HG03139 (cell line): ENCODE results near the gene NUDCD2.
A peak's percentile ranks its signal among the peaks of the same experiment; 100 is the strongest.

Experiments used
- ATAC-seq: cut with Tn5 transposase; IDR thresholded peaks from one replicate; pipeline ENCODE4 v1.9.1; 2021; ENCODE audit not compliant: unreplicated experiment

Gene NUDCD2, protein sequence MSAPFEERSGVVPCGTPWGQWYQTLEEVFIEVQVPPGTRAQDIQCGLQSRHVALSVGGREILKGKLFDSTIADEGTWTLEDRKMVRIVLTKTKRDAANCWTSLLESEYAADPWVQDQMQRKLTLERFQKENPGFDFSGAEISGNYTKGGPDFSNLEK

DNA sequence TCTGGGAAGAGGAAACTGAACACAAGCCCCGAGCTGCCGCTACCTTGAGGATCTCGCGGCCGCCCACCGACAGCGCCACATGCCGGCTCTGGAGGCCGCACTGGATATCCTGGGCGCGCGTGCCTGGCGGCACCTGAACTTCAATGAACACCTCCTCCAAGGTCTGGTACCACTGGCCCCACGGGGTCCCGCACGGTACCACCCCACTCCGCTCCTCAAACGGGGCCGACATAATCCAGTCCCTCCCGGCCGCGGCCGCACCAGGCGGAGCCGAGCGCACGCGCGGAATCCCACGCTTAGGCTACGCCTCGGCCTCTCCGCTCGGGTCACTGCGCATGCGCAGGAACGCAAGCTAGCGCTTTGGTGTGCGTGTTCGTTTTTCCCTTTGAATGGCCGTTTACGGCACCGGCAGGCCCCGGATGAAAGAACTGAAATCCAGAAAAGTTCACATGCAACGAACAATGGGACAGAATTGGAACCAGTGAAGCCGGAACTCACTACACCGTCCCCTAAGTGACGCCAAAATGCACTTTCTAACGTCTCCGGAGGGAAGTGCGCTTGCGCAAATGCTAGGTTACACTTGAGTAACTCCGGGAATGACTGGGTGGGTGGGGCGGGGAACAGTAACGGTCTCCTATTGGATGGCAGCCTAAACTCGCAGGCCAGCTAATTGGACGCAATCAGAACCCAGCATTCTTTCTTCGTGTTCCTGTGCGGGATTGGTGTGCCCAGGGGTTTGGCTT, at the start of gene NUDCD2:
NUDCD2 (minus strand) TSS at position 284 of the 743 bp plus-strand sequence; CDS start at position 232, 52 bp downstream.
- peak; percentile 83 for ATAC-seq

DNA sequence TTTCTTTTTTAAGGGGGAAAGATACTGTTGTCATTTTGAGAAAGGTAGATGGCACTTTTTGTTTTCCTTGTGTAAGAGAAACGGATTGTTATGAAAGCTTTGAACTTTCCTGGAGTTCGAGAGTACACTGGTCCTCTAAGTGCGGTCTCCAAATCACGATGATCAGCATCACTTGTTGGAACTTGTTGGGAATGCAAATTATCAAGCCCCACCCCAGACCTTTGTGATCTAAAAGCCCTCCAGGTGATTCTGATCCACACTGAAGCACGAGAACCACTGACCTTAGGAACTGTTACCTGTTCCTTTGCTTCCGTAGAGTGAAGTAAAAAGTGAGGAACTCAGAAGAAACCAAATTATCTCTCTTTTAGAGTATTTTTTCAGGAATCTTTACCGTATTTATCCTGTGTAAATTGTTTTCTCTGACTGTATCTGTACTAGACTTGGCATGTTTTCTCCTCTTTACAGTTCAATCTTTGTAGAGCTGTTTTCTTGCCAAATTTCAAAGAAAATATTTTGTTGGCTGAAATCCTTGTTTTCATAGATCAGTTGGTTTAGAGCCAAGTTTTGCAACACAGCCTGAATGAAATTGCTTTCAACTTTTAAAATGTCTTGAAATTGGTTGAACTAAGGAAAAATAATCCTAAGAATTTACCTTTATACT, 49.5 kb upstream of the NUDCD2 start:
- no peak for ATAC-seq

DNA sequence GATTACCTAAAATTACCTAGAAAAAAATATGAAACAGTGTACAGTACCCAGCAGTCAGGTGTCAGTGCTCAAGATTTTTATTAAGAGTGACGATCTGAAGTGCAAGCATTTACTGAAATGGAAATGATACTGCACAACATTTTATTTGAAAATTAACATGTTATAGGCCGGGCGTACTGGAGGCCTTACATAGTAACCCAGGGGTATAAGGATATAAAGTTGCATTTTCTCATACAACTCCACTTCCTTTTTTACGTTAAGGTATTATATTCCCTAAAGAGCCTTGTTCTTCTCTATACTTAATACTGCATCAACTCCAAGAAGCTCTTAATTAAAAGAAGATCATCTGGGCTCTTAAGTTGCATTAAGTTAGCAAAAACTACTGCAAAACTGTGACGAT, 48.9 kb upstream of the NUDCD2 start:
- no peak for ATAC-seq

DNA sequence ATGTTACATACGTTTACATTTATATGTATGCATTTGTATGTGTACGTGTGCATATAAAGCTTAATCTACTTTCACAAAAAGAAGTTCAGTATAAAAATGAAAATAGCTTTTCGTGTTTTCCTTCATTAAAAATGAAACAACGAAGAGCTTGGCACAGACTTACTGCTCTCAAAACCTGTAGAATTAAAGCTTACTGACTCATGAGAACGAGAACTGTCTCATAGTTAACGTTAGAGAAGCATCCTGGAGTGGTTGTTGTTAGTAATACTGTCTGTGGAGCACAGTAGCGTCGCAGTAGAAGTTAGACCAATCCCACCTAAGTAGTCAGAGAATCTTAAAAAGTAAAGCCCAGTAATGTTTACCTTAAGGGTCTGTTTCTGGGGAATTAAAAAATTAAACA, 46.8 kb upstream of the NUDCD2 start:
- ATAC-seq = no peak

DNA sequence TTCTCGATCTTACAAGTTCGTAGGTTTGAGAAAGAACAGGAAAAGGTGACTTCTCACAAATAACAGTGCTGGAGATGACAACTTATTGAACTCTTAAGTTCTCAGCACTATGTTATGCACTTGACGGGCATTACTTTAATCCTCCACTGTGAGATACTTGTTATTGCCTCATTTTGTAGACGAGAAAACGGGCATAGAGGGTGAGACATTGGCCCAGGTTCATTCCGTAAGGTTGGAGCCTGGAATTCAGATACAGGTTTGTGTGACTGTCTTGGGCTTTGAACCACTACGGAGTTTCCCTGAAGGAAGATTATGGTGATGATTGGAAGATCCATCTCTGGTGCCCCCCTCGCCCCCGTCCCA, 46.2 kb upstream of the NUDCD2 start:
- ATAC-seq = peak; percentile 3

DNA sequence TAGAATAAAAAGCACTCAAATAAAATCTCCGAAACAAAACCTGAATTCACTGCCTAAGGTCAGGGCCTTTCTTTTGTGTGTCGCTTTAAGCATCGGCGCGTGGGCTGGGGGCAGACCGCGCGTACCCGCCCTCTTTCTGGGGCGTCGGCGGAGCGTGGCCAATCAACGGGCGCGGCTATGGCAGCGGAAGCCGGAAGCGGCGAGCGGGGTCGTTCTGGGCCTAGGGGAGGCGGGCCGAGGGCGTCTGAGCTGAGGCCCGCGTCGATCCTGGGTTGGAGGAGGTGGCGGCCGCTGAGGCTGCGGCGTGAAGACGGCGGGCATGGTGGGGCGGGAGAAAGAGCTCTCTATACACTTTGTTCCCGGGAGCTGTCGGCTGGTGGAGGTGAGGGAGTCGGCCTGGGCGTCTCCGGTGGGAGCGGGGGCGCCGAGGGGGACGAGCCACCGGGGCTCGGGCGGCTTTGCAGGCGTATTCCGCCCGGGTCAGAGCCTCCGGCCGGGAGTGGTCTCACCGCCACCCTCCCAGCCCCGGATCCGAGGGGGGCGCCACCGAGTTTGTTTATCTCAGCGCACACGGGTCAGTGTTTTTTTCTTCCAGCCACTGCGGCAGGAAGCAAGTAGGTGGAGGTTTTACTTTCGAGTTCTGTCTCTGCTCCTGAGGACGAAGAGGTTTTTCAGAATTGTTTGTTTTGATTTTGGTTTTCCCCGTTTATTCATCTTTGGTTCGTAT, 45.6 kb upstream of the NUDCD2 start, which contains the start of gene MAT2B:
MAT2B (plus strand) TSS at position 252 of the 727 bp plus-strand sequence; CDS start at position 320, 68 bp downstream.
- ATAC-seq = peak; percentile 90

DNA sequence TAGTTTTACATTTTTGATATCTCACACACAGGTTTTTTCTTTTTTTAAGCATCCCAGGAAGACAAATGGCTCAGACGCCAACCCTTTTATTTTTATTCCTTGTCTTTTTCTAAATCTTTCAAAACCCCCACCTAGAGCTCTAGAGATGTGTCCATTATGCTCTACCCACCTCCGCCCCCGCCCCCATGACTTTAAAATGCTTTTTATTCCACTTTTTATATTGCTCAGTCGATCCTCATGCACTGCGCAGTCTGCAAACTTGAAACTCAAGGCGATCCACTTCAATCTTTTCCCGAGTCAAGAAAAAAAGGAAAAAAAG, 45.1 kb upstream of the NUDCD2 start:
- ATAC-seq = no peak

DNA sequence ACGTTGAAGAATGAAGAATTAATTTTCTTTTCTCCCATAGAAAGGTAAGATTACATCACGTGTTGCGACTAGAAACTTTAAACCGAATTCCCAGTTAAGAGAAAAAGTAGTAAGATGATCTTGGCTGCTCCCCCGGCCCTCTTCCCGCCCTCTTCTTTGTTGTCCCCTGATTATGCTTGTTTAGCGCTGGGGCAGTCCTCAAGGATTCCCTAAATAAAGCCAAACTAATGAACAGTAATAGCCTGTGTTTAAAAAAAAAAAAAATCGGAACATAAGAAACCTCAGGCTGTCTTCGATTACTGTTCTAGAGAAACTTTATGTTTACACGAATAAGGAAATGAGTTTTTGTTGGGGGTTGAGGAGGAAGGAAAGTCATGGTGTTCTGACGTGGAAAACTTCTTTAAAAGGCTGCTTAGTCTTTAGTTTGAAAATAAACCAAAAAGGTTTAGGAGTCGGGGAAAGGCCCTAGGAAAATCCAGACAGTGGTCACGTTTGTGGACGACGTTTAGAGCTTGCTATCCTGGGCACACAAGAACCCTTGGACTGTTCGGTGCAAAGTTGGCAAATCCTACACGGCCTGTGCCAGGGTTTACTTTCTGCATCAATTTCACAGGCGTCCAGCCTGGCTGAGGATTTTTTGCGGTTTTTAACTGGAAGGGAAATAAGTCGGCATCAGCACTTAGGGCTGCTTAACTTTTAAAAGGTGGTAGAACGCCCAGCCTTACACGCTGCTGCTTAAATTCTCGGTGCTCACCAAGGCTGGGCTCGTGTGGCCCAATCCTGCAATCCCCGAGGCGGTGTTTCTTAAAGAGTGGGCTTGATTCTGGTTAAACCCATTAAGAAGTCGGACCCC, 44.4 kb upstream of the NUDCD2 start:
- no peak for ATAC-seq

DNA sequence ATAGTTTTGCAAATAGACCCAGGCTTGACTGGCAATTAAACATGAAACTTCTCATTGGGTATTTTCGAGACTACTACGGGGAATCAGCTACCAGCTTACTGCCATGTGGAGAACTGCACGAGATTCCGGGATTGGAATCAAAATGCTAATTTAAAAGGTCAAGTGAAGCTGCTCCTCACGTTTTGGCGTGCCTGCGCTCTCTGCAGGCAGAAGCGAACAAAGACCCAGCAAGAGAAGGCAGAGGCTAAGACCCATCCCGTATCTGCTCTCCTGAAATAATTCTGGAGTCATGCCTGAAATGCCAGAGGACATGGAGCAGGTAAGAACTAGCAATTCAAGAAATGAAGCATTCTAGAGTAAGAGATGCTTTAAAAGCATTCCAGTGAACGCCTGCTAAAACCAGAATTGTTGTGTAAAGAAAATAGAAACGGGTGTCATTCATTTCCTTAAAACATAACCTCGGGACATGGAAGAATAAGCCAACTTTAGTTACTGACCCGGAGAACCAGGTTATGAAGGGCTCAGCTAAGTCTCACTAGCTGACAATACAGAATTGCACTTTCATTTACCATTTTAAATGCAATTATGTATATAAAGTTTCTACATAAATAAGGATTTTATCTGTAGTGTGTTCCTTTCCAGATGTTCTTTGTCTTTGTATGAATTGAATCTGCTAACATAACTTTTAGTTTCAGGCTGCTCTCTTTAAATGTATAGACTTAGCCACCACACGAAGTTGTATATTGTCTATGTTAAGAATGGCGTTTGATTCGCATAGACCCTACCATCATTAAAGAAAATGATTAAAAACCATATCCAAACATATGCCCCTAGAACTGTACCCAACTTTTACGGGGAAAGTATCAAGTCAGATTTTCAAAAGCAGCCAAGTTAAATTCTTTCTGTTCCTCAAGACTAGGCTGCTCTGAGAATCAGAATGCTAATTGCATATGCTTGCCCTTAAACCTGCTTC, 43.5 kb upstream of the NUDCD2 start:
- no peak for ATAC-seq

DNA sequence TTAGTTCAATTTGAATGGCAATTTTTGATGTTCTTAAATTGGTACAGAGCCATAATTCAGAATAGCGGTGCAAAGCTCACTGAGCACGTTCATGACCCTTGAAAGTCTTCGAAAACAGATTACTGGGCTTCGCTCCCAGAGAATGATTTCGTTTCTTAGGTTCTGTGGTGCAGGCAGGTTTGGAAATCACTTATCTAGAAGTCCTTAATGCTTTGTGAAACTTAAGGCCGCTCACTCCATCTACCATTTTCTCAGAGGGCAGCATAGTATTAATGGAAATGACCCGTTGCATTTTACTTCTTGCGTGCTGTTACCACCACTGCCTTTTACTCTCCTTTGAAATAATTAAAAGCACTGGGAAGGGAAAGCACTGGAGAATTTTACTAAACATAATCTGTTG, 42.6 kb upstream of the NUDCD2 start:
- ATAC-seq = no peak

DNA sequence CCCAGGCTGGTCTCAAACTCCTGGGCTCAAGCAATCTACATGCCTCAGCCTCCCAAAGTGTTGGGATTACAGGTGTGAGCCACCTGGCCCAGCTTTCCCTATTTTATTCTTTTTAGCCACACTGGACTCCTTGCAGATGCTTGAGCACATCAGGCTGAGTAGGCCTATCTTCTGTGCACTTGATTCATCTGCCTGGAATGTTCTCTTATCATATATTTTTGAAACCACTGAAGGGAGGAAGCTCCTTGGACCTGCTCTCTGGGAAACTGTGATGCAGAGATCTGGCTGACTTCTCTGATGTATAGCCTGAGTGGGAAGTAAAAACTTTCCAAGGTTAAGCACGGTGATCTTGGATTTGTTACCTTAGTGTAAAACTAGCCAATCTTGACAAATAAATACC, 39.0 kb upstream of the NUDCD2 start:
- ATAC-seq = no peak

DNA sequence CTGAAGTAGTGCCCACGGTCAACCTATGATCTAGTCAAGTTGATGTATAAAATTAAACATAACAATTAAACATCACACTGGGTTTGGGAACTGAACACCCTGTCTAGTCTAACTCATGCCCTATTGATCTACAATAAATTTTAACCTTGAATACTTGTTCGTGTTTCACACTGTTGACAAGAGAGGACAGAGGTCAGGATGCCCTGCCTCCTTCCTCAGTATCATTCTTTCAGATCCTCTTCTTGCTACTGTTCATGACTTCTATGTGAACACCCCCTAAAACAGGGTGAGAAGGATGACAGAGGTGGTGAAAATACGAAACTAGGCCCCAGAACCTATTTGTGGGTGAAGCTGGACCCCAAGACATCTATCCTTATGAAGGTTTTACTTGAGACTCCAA, 37.4 kb upstream of the NUDCD2 start:
- no peak for ATAC-seq

DNA sequence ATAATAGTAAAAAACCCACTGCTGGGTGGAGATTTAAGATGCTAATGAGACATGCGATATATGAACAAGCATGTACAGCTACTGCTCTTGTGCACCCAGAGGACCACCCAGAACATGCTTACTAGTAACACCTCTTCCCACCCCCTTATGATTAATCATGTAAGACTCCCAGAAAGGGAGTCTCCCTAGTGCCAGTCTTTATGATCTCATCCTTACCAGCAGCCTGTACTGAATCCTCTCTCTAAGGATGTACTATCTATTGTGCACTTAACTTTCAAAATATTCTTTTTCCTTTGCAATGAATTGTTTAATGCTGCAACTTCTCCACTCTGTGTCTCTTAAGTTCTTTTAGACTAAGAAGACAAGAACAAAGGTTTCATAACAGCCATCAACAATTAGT, 36.4 kb upstream of the NUDCD2 start:
- ATAC-seq = no peak

DNA sequence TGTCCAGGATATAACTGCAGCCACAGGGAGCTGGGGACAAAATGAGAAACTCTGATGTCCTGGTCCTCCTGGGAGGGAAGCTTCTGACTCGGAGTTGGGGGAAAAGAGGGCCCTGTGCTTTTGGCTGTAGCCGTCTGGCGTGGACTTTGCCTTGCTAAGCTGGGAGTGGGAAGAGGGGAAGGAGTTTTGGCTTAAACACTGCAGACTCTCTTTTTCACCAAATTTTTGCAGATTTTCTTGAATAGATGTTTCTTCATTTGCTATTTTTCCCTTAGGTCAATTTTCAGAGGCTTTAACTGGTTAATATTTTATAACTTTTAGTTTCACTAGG, 29.8 kb upstream of the NUDCD2 start:
- ATAC-seq = no peak

DNA sequence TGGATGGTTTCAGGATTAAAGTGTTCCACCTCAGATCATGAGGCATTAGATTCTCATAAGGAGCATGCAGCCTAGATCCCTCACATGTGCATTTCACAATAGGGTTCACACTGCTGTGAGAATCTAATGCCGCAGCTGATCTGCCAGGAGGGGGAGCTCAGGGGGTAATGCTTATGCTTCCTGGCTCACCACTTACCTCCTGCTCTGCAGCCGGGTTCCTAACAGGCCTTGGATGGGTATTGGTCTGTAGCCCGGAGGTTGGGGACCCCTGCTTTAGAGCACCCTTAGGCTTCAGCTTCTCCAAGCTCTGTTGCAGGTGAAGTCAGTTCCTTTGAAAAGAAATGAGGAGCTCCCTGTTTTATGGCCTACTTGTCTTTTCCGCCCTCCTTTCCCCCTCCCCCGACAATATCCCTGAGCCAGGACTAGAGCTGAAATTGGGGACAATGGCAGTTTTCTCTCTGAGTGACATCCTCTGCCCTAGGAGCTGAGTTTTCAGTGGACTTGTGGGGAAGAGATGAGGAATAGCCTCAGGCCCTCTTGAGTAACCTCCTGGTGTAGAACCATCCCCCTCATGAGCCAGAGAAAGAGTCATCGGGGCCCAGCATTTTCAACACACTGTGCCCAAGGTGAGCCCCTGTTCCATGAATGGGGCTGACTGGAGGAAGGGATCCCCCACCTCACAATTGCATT, 29.3 kb upstream of the NUDCD2 start:
- no peak for ATAC-seq

DNA sequence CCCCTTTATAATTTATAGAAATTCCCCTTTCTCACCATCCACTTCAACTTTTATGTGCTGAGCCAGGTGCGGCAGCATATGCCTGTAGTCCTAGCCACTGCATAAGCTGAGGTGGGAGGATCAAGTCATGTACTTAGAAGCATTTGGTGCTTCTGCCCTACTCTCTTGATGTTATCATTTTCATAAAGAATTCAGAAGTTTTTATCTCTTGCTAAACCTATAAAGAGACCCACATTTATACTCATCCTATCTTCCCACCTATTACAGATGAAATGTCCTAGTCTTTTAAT, 19.0 kb upstream of the NUDCD2 start:
- no peak for ATAC-seq

DNA sequence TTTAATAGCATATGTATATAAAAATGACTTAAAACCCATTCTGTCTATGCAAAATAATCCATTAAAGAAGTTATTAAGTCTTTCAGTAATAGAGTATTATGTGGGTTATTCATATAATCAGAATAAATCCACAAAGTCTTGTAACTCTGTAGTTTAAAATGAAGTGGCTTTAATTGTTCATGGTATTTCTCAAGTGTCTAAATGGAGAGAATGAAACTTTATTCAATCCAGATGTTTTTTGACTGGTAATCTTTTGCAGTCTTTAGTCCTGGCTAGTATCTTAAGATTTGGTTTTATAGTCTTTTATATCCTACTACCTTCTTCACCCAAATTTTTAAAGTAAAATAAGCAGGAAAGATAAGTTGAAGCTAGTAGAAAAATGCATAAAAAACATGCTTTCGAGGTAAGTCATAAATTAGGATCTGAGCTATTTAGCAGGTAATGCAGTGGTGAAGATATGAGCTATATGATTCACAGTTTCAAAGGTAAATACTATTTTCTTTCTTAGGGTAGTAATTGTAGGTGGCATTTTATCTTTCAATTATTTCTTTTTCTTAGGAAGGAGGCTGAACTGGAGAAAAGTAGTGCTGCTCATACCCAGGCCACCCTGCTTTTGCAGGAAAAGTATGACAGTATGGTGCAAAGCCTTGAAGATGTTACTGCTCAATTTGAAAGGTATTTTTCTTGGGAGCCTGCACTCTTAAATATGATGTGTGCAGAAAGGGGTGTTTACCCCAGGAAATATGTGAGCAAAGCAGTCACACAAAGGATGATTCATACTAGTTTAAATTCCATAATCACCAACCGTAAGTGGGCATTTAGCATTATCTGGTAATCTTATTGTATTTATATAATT, 18.5 kb upstream of the NUDCD2 start:
- ATAC-seq = no peak

DNA sequence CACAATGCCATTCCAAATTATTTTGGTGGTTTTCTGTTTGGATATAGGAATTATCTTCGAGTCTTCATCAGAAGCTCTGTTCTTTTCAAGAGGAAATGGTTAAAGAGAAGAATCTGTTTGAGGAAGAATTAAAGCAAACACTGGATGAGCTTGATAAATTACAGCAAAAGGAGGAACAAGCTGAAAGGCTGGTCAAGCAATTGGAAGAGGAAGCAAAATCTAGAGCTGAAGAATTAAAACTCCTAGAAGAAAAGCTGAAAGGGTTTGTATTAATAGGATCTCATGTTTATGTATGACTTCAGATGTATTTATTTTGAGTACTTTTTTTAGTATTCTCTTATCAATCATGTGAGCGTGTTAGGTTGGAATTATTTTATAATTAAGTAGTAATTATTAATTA, 15.5 kb upstream of the NUDCD2 start:
- no peak for ATAC-seq
